Measurements from ENCODE around the gene DDX46.
"Not testable (repeated sequence)": the region's sequence is repeated elsewhere in the genome, so short reads cannot be mapped to it uniquely, and the experiment has no call there.

The DDX46 gene

GRCh38 chr5:134825212-134825611 lies 66.6 kb downstream of the DDX46 start:
- DNase-seq, result no peak
- intact Hi-C loops (cut with DNase I), result no loop called here

DNA sequence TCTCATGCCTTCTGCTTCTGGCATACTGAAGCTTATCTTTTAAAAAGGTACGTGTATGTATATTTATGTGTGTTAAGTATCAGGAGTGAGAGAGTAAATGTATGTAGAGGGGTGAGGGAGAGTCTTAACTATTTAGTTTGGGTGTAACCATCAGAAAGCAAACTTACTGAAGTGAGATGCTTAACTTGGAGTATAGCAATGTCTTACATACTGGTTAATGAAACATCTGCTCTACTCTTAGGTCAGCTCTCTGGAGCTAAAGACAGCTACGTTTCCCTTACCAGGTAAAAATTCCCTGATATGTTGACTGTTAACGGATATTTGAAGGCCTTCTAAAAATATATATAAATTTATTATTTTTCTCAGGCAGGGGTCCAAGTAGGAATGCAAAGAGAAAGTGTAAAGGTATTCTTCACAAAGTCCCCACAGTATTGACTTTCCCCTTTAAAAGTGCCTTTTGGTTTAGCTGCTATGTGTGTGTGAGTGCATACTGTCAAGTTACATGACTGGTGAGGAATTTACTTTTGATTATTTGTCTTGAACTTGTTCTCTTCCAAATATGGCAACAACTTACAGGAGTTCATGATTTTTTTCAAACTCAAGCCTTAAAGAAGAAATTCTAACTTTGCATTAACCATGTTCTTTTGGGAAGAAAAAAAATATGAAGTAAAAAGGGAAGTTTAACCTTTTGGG lies 74.9 kb downstream of the DDX46 start:
- no peak for DNase-seq
- intact Hi-C loops (cut with DNase I), result no loop called here

GRCh38 chr5:134835623-134836022 lies 77.0 kb downstream of the DDX46 start:
- intact Hi-C loops (cut with DNase I), result no loop called here
- DNase-seq, result no peak

DNA sequence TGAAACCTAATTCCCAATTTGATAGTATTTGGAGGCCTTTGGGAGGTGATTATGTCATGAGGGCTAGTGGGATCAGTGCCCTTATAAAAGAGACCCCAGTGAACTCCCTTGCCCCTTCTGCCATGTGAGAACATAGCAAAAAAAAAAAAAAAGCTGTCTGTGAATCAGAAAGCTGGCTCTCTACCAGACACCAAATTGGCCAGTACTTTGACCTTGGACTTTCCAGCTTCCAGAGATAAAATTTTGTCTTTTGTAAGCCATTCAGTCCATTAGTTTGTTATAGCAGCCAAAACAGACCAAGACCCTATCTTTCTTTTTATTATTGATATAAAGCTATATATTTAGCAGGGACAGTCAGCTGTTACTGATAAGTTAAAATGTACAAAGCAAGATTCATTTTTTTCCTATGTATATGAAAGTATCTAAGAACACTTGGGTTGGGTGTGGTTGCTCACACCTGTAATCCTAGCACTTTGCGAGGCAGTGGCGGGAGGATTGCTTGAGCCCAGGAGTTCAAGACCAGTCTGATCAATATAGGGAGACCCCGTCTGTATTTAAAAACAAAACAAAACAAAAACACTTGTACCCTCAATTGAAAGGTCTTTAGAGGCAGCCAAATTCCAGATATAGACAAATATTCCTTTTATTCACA lies 79.1 kb downstream of the DDX46 start:
- intact Hi-C loops (cut with DNase I), result no loop called here
- DNase-seq, result no peak

GRCh38 chr5:134838361-134838760 lies 79.8 kb downstream of the DDX46 start:
- intact Hi-C loops (cut with DNase I); DNase-seq: not testable (repeated sequence)

DNA sequence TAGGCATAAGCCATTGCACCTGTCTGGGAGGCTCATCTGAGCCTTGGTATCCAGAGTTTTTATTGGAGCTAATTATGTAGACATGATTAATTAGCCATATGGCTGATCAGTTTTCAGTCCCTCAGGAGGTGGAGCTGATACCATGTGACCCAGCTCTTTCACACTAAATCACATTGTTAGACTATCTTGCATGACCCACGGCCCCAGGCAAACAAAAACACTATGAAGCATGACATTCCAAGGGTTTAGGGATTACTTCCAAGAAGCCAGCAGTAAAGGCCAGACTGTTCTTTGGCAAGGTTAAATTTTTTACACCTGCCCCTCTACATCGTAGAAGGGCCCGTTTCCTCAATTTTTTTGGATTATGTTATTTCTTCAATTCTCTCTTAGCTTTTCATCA lies 82.2 kb downstream of the DDX46 start:
- DNase-seq, result no peak
- intact Hi-C loops (cut with DNase I), result loop anchor here (10.0 kb wide), 1 partner anchor 86 kb away; the partner anchor contains the start of gene DDX46

GRCh38 chr5:134844252-134844651 lies 85.7 kb downstream of the DDX46 start:
- intact Hi-C loops (cut with DNase I), result loop anchor here (10.0 kb wide), 1 partner anchor 89 kb away; the partner anchor contains the start of gene DDX46
- DNase-seq, result no peak

GRCh38 chr5:134845335-134845851 lies 86.8 kb downstream of the DDX46 start:
- intact Hi-C loops (cut with DNase I), result loop anchor here (5.0 to 10.0 kb wide), 2 partner anchors 62 to 91 kb away; partner anchors contain the start of genes DDX46 and PCBD2
- peak in 3 of 42 donors; percentile 6 to 25 (median 17) for DNase-seq

- intact Hi-C loops (cut with DNase I), result loop anchor here (2.0 to 10.0 kb wide), 3 partner anchors 29 to 91 kb away; partner anchors contain the start of genes DDX46, PCBD2 and TXNDC15
- peak; percentile 89 to 98 (median 96) for DNase-seq
Observed at GRCh38 chr5:134845852-134846640, 87.5 kb downstream of the DDX46 start, which contains the start of gene C5orf24. TSS of gene C5orf24 (plus strand) at chr5:134845968. CDS start at chr5:134854901, 8,933 bp downstream.

GRCh38 chr5:134846641-134846960 lies 88.0 kb downstream of the DDX46 start:
- intact Hi-C loops (cut with DNase I), result loop anchor here (2.0 to 10.0 kb wide), 3 partner anchors 28 to 92 kb away; partner anchors contain the start of genes DDX46, PCBD2 and TXNDC15
- DNase-seq, result peak in 2 of 42 donors; percentile 3 to 8

DNA sequence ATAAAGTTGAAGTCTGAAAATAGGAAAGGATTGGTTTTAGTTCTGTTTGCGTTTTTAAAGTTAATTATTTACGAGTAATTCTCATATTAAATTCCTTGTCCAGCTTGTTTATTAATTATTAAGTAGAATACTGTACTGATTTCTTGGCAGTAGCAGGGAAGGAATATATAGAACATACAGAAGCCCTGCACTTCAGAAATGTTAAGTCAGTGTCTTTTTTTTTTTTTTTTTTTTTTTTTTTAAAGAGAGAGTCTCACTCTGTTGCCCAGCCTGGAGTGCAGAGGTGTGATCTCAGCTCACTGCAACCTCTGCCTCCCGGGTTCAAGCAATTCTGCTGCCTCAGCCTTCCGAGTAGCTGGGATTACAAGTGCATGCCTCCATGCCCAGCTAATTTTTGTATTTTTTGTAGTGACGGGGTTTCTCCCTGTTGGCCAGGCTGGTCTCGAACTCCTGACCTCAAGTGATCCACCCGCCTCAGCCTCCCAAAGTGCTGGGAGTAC lies 90.9 kb downstream of the DDX46 start:
- not testable (repeated sequence) for DNase-seq
- intact Hi-C loops (cut with DNase I), result loop anchor here (5.0 to 10.0 kb wide), 2 partner anchors 58 to 95 kb away; partner anchors contain the start of genes DDX46 and PCBD2

- intact Hi-C loops (cut with DNase I), result no loop called here
- no peak for DNase-seq
Observed at GRCh38 chr5:134851307-134851923, 92.8 kb downstream of the DDX46 start.

- intact Hi-C loops (cut with DNase I), result not testable (repeated sequence)
- peak in 2 of 42 donors; percentile 0 to 1 for DNase-seq
Observed at GRCh38 chr5:134856465-134856864, 97.9 kb downstream of the DDX46 start.

DNA sequence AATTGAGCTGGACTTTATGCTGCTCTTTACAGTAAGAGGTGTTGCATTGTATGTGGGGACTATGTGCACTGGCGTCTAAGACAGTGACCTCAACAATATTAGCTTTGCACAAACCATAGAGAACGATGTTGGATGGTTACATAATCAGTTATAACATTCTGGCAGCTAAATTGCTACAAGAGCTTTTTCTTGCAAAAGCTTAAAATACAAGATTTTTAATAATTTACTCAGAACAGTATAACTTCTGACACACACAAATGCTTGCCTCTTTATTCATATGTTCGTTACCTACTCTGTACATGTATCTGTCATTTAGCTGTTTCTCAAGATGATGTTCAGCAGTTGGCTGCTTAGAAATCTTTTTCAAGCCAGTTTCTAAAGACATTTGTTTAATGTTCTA lies 98.8 kb downstream of the DDX46 start:
- no peak for DNase-seq
- intact Hi-C loops (cut with DNase I), result no loop called here

DNA sequence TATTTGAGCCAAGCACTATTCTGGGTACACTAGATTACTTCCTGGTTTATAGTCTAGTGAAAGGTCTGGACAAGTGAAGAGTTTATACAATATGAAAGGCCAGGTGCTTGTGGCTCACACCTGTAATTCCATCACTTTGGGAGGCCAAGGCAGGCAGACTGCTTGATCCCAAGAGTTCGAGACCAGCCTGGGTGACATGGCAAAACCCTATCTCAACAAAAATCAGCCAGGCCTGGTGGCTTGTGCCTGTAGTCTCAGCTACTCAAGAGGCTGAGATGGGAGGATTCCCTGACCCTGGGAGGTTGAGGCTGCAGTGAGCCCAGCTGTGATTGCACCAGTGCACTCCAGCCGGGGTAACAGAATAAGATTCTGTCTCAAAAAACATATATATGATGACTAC lies 106.1 kb downstream of the DDX46 start:
- no peak for DNase-seq
- intact Hi-C loops (cut with DNase I), result no loop called here

DNA sequence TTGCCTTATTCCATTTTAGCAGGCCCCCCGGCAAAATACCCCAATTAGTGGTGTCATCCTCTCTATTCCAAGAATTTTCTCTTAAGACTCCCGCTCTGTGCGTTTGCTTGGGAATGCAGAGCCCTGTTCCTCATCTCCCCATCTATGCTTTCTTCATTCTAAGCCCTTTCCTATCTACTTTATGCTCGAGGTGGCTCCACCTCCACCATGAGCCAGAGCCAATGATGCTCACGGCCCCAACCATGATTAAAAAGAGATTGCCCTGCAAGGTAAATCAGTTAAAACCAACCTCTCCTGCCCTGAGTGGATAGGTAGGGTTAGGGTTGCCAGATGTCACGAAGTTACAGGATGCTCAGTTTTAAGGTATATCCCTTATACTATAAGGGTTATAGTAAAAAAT lies 114.9 kb downstream of the DDX46 start:
- peak in 31 of 42 donors; percentile 8 to 75 (median 46) for DNase-seq
- intact Hi-C loops (cut with DNase I), result loop anchor here (10.0 kb wide), 1 partner anchor 349 kb away; the partner anchor contains the start of gene JADE2

DNA sequence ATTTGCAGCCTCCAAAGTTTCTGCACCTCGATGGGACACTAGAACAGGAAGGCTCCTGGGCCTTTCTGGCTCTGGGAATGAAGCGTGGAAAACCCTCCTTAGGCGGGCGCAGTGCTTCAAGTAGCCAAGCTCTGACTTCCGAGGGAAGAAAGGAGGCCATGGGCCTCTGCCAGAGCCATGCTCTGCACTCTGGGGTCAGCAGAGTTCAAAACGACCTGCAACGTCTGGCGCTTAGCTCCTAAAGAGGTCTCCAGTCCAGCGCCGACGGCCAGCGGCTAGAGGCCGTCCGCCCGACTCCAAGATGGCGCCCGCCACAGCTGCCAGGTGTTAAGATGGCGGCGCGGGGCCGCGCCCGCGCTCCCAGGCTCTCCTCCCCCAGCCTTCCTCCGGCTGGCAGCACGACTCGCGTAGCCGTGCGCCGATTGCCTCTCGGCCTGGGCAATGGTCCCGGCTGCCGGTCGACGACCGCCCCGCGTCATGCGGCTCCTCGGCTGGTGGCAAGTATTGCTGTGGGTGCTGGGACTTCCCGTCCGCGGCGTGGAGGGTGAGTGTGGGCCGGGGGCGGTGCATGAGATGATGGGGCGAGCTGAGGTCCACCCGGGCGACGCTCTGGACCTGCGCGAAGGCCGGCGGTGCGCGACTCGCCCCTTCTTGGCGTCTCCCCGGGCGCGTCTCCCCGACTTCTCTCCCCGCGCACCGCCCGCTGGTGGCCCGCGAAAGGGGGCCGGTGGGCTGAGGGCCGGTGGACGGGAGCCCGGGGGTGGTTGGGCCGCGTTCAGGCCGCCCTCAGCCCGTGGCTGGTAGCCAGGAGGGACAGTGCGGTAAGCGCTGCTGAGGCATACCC lies 115.6 kb downstream of the DDX46 start, which contains the start of gene TXNDC15:
TXNDC15 (plus strand) TSS at position 385 of the 844 bp plus-strand sequence; CDS start at position 442, 57 bp downstream.
- intact Hi-C loops (cut with DNase I), result loop anchor here (2.0 to 10.0 kb wide), 2 partner anchors 27 to 349 kb away; partner anchors contain the start of gene JADE2
- peak; percentile 69 to 95 (median 89) for DNase-seq

All from head of caudate nucleus (tissue), 42 donors.